Trophoblast cell (in vitro differentiated cells and primary cell): Measurements from ENCODE around the gene WDR19.

Source experiments
- DNase-seq, 2 donors: peaks; one replicate each; pipeline ENCODE4 v3.0.0-alpha.2; 2016
- H2AFZ ChIP-seq: 2 replicates; pipeline ENCODE4 v1.6.1; 2013; ENCODE audit warnings: low read length, moderate library complexity, mild to moderate bottlenecking; ENCODE audit not compliant: insufficient read depth, poor library complexity
- H2AK5ac ChIP-seq: 2 replicates; pipeline ENCODE4 v1.6.1; 2013; ENCODE audit warnings: mild to moderate bottlenecking, low read length
- H2BK120ac ChIP-seq: 2 replicates; pipeline ENCODE4 v1.6.1; 2013; ENCODE audit warnings: low read length, mild to moderate bottlenecking, moderate library complexity; ENCODE audit not compliant: insufficient read depth, poor library complexity
- H2BK12ac ChIP-seq: 2 replicates; pipeline ENCODE4 v1.6.1; 2013; ENCODE audit warnings: mild to moderate bottlenecking, low read length, moderate library complexity
- H2BK5ac ChIP-seq: 2 replicates; pipeline ENCODE4 v1.6.1; 2013; ENCODE audit warnings: low read length, low read depth, moderate library complexity, mild to moderate bottlenecking; ENCODE audit not compliant: poor library complexity
- H3K14ac ChIP-seq: 2 replicates; pipeline ENCODE4 v1.6.1; 2013; ENCODE audit warnings: mild to moderate bottlenecking, low read length
- H3K18ac ChIP-seq: 2 replicates; pipeline ENCODE4 v1.6.1; 2013; ENCODE audit warnings: mild to moderate bottlenecking, low read length
- H3K23ac ChIP-seq: 2 replicates; pipeline ENCODE4 v1.6.1; 2013; ENCODE audit warnings: low read length
- H3K27ac ChIP-seq: 2 replicates; pipeline ENCODE4 v1.5.1; 2013; ENCODE audit warnings: low read depth, mild to moderate bottlenecking, inconsistent platforms, low read length, moderate library complexity
- H3K27me3 ChIP-seq: 2 replicates; pipeline ENCODE4 v1.6.1; 2013; ENCODE audit warnings: inconsistent platforms, mild to moderate bottlenecking, low read length, moderate library complexity; ENCODE audit not compliant: insufficient read depth
- H3K36me3 ChIP-seq, 2 experiments: 1 replicate in 1 of 2; 2 replicates in 1 of 2; pipeline ENCODE4 v1.6.1; 2013; ENCODE audit warnings: low read length in 2 of 2, mild to moderate bottlenecking in 2 of 2, moderate library complexity in 1 of 2; ENCODE audit not compliant: insufficient read depth in 2 of 2, control insufficient read depth in 1 of 2
- H3K4ac ChIP-seq: 2 replicates; pipeline ENCODE4 v1.6.1; 2013; ENCODE audit warnings: low read depth, mild to moderate bottlenecking, low read length, moderate library complexity
- H3K4me1 ChIP-seq, 2 experiments: 1 replicate in 1 of 2; 2 replicates in 1 of 2; pipeline ENCODE4 v1.6.1; 2013; ENCODE audit warnings: low read length in 2 of 2, mild to moderate bottlenecking in 2 of 2, moderate library complexity in 1 of 2; ENCODE audit not compliant: insufficient read depth in 2 of 2, control insufficient read depth in 1 of 2
- H3K4me2 ChIP-seq: 2 replicates; pipeline ENCODE4 v1.6.1; 2013; ENCODE audit warnings: inconsistent platforms, mild to moderate bottlenecking, low read length, moderate library complexity
- H3K4me3 ChIP-seq: 2 replicates; pipeline ENCODE4 v1.5.1; 2013; ENCODE audit warnings: mild to moderate bottlenecking, low read depth, low read length, inconsistent platforms
- H3K79me1 ChIP-seq: one replicate; pipeline ENCODE4 v1.6.1; 2013; ENCODE audit warnings: low read length
- H3K79me2 ChIP-seq: 2 replicates; pipeline ENCODE4 v1.6.1; 2013; ENCODE audit warnings: low read length, mild to moderate bottlenecking; ENCODE audit not compliant: control insufficient read depth, insufficient read depth, poor library complexity
- H3K9ac ChIP-seq: 2 replicates; pipeline ENCODE4 v1.6.1; 2013; ENCODE audit warnings: mild to moderate bottlenecking, low read length
- H3K9me3 ChIP-seq: 2 replicates; pipeline ENCODE4 v1.6.1; 2013; ENCODE audit warnings: low read depth, mild to moderate bottlenecking, control low read depth, inconsistent platforms, low read length; ENCODE audit not compliant: insufficient read depth
- H4K12ac ChIP-seq: 2 replicates; pipeline ENCODE4 v1.6.1; 2013; ENCODE audit warnings: low read depth, mild to moderate bottlenecking, low read length, moderate library complexity
- H4K8ac ChIP-seq: 2 replicates; pipeline ENCODE4 v1.6.1; 2013; ENCODE audit warnings: low read depth, mild to moderate bottlenecking, low read length, moderate library complexity
- H4K91ac ChIP-seq: one replicate; pipeline ENCODE4 v1.6.1; 2013; ENCODE audit warnings: low read depth, mild to moderate bottlenecking, low read length, moderate library complexity
- WGBS: extraction: QIAGEN DNeasy Blood & Tissue Kit; methylation state at CpG from one replicate; pipeline ENCODE4 v1.1.7; 2013; ENCODE audit warnings: missing lambda C conversion rate; ENCODE audit not compliant: insufficient read length, insufficient coverage; ENCODE audit errors: extremely low coverage; 5-methylcytosine and 5-hydroxymethylcytosine counted together

The WDR19 gene

GRCh38 chr4:39324897-39325613 lies 142.7 kb downstream of the WDR19 start:
- no peak overlapping the region for H4K8ac ChIP-seq
- no peak overlapping the region for H3K4me3 ChIP-seq
- H3K14ac ChIP-seq, result no peak overlapping the region
- no CpG with 5 or more reads among the region's 4 CpGs for whole genome bisulfite sequencing
- H2BK120ac ChIP-seq, result no peak overlapping the region
- no peak overlapping the region for H2BK12ac ChIP-seq
- no peaks in the 10 kb centered on the region for H3K27me3 ChIP-seq
- H3K79me2 ChIP-seq, result no peaks in the 10 kb centered on the region
- H3K79me1 ChIP-seq, result no peaks in the 10 kb centered on the region
- no peaks in the 10 kb centered on the region for H3K4me1 ChIP-seq
- no peaks in the 10 kb centered on the region for H3K9me3 ChIP-seq
- no peak overlapping the region for H3K4ac ChIP-seq
- H3K36me3 ChIP-seq, result peaks cover 3 to 5% of the 10 kb centered on the region in 2 experiments
- no peak overlapping the region for H3K4me2 ChIP-seq
- no peak overlapping the region for H4K12ac ChIP-seq
- no peak overlapping the region for H3K9ac ChIP-seq
- DNase-seq, result peak in 1 of 2 donors; percentile 74
- no peak overlapping the region for H3K18ac ChIP-seq
- no peak overlapping the region for H2AK5ac ChIP-seq
- H3K23ac ChIP-seq, result no peak overlapping the region
- no peak overlapping the region for H2AFZ ChIP-seq
- H3K27ac ChIP-seq, result no peak overlapping the region
- H2BK5ac ChIP-seq, result no peak overlapping the region
- H4K91ac ChIP-seq, result no peak overlapping the region

GRCh38 chr4:39326468-39326977 lies 144.2 kb downstream of the WDR19 start:
- Histone ChIP-seq H2AFZ (no peak overlapping the region), H3K27me3 (no peaks in the 10 kb centered on the region)

GRCh38 chr4:39330353-39330752 lies 148.0 kb downstream of the WDR19 start:
- DNase-seq, result no peak
- WGBS, result no CpG with 5 or more reads among the region's 1 CpG

More at GRCh38 chr4:39326468-39326977, 144.2 kb downstream of the WDR19 start:
- Histone ChIP-seq H3K4me1 (no peaks in the 10 kb centered on the region), H3K9me3 (no peaks in the 10 kb centered on the region), H3K4ac (no peak overlapping the region), H3K14ac (no peak overlapping the region), H4K12ac (no peak overlapping the region), H2AK5ac (no peak overlapping the region), H2BK5ac (no peak overlapping the region), H2BK120ac (no peak overlapping the region), H2BK12ac (no peak overlapping the region), H3K18ac (no peak overlapping the region), H4K8ac (no peak overlapping the region), H3K9ac (no peak overlapping the region), H3K4me3 (no peak overlapping the region), H3K36me3 (peaks cover 2 to 5% of the 10 kb centered on the region in 2 experiments), H3K79me2 (no peaks in the 10 kb centered on the region), H3K23ac (no peak overlapping the region), H4K91ac (no peak overlapping the region), H3K4me2 (no peak overlapping the region), H3K27ac (no peak overlapping the region), H3K79me1 (no peaks in the 10 kb centered on the region)
- no CpG with 5 or more reads among the region's 2 CpGs for WGBS
- DNase-seq, result no peak

GRCh38 chr4:39331191-39331590 lies 148.9 kb downstream of the WDR19 start:
- H2AFZ ChIP-seq, result no peak overlapping the region
- no peak overlapping the region for H2BK120ac ChIP-seq
- H2AK5ac ChIP-seq, result no peak overlapping the region
- no peak overlapping the region for H4K8ac ChIP-seq
- H3K18ac ChIP-seq, result no peak overlapping the region
- H3K4me3 ChIP-seq, result no peak overlapping the region
- no peak overlapping the region for H3K14ac ChIP-seq
- H3K4me2 ChIP-seq, result no peak overlapping the region
- no peak overlapping the region for H2BK5ac ChIP-seq
- no peaks in the 10 kb centered on the region for H3K4me1 ChIP-seq
- H4K12ac ChIP-seq, result no peak overlapping the region
- peak in 1 of 2 donors; percentile 56 for DNase-seq
- no peak overlapping the region for H3K9ac ChIP-seq
- no CpG with 5 or more reads among the region's 2 CpGs for WGBS
- H3K27me3 ChIP-seq, result no peaks in the 10 kb centered on the region
- no peaks in the 10 kb centered on the region for H3K36me3 ChIP-seq
- H3K79me1 ChIP-seq, result no peaks in the 10 kb centered on the region
- H2BK12ac ChIP-seq, result no peak overlapping the region
- no peak overlapping the region for H3K23ac ChIP-seq
- no peak overlapping the region for H3K27ac ChIP-seq
- H3K79me2 ChIP-seq, result no peaks in the 10 kb centered on the region
- H3K9me3 ChIP-seq, result no peaks in the 10 kb centered on the region
- no peak overlapping the region for H3K4ac ChIP-seq
- H4K91ac ChIP-seq, result no peak overlapping the region

More at GRCh38 chr4:39330353-39330752, 148.0 kb downstream of the WDR19 start:
- Histone ChIP-seq H3K27me3 (no peaks in the 10 kb centered on the region), H4K12ac (no peak overlapping the region), H3K18ac (no peak overlapping the region), H4K91ac (no peak overlapping the region), H3K4me1 (no peaks in the 10 kb centered on the region), H2BK120ac (no peak overlapping the region), H3K4ac (no peak overlapping the region), H3K79me2 (no peaks in the 10 kb centered on the region), H3K23ac (no peak overlapping the region), H2BK12ac (no peak overlapping the region), H4K8ac (no peak overlapping the region), H3K79me1 (no peaks in the 10 kb centered on the region), H2AK5ac (no peak overlapping the region), H3K9ac (no peak overlapping the region), H2AFZ (no peak overlapping the region), H3K36me3 (peaks cover 2 to 3% of the 10 kb centered on the region in 2 experiments), H3K4me3 (no peak overlapping the region), H3K14ac (no peak overlapping the region), H3K27ac (no peak overlapping the region), H3K9me3 (no peaks in the 10 kb centered on the region), H2BK5ac (no peak overlapping the region), H3K4me2 (no peak overlapping the region)
